GM18526 (cell line): Measurements from ENCODE around the gene MAOB.

Experiments used
- POLR2A ChIP-seq: IDR thresholded peaks from 3 replicates; pipeline ENCODE4 v1.6.1; 2011; ENCODE audit not compliant: insufficient read length; ENCODE audit errors: extremely low read depth

Gene MAOB

GRCh38 chrX:43868791-43869190 is 13.5 kb downstream of the MAOB start:
- no peak for TF ChIP-seq POLR2A

GRCh38 chrX:43866423-43866822 is 15.8 kb downstream of the MAOB start:
- no peak for TF ChIP-seq POLR2A

- no peak for TF ChIP-seq POLR2A
These were observed 16.5 kb downstream of the MAOB start for GRCh38 chrX:43865791-43866190.

GRCh38 chrX:43862434-43862833 is 19.8 kb downstream of the MAOB start:
- no peak for TF ChIP-seq POLR2A

- TF ChIP-seq POLR2A = no peak
These were observed 20.5 kb downstream of the MAOB start for GRCh38 chrX:43861750-43862149.

- TF ChIP-seq POLR2A = no peak
These were observed 21.4 kb downstream of the MAOB start for GRCh38 chrX:43860646-43861370.

- no peak for TF ChIP-seq POLR2A
These were observed 28.9 kb downstream of the MAOB start for GRCh38 chrX:43853225-43853828.

- TF ChIP-seq POLR2A = no peak
These were observed 31.6 kb downstream of the MAOB start for GRCh38 chrX:43850629-43851028.

- TF ChIP-seq POLR2A = no peak
These were observed 33.1 kb downstream of the MAOB start for GRCh38 chrX:43849173-43849572.

GRCh38 chrX:43847352-43847751 is 34.9 kb downstream of the MAOB start:
- no peak for TF ChIP-seq POLR2A

- TF ChIP-seq POLR2A = no peak
These were observed 35.7 kb downstream of the MAOB start for GRCh38 chrX:43846558-43846957.

- TF ChIP-seq POLR2A = no peak
These were observed 36.5 kb downstream of the MAOB start for GRCh38 chrX:43845776-43846175.

- TF ChIP-seq POLR2A = no peak
These were observed 42.0 kb downstream of the MAOB start for GRCh38 chrX:43840265-43840664.

GRCh38 chrX:43836435-43837184 is 45.6 kb downstream of the MAOB start:
- TF ChIP-seq POLR2A = no peak

- no peak for TF ChIP-seq POLR2A
These were observed 46.7 kb downstream of the MAOB start for GRCh38 chrX:43835559-43835958.

- TF ChIP-seq POLR2A = no peak
These were observed 54.5 kb downstream of the MAOB start for GRCh38 chrX:43827791-43828190.
